GM18873 (cell line): ENCODE results near the gene GTPBP2.

ENCODE experiments used
- ATAC-seq: cut with Tn5 transposase; IDR thresholded peaks from one replicate; pipeline ENCODE4 v1.9.1; 2021; ENCODE audit warnings: mild to moderate bottlenecking, moderate library complexity, moderate number of reproducible peaks; ENCODE audit not compliant: unreplicated experiment, low FRiP score

The GTPBP2 gene

GRCh38 chr6:43629104-43629504, at the start of gene GTPBP2:
TSS of gene GTPBP2 (minus strand) at chr6:43629264. CDS start at chr6:43629162, 102 bp downstream.
- peak; percentile 65 for ATAC-seq

- ATAC-seq = no peak
Observed at GRCh38 chr6:43678341-43678740, 49.3 kb upstream of the GTPBP2 start.

GRCh38 chr6:43677759-43678158, 48.7 kb upstream of the GTPBP2 start:
- no peak for ATAC-seq

- no peak for ATAC-seq
Observed at GRCh38 chr6:43676962-43677606, 48.0 kb upstream of the GTPBP2 start.

- ATAC-seq = no peak
Observed at GRCh38 chr6:43674921-43675320, 45.9 kb upstream of the GTPBP2 start.

- ATAC-seq = no peak
Observed at GRCh38 chr6:43674291-43674690, 45.2 kb upstream of the GTPBP2 start.

GRCh38 chr6:43673444-43674084, 44.5 kb upstream of the GTPBP2 start:
- no peak for ATAC-seq

GRCh38 chr6:43671801-43672690, 43.0 kb upstream of the GTPBP2 start:
- no peak for ATAC-seq

- ATAC-seq = no peak
Observed at GRCh38 chr6:43671011-43671800, 42.1 kb upstream of the GTPBP2 start.

GRCh38 chr6:43670623-43670986, 41.5 kb upstream of the GTPBP2 start:
- ATAC-seq = no peak

- no peak for ATAC-seq
Observed at GRCh38 chr6:43669922-43670622, 41.0 kb upstream of the GTPBP2 start.

- ATAC-seq = no peak
Observed at GRCh38 chr6:43669050-43669921, 40.2 kb upstream of the GTPBP2 start.

- no peak for ATAC-seq
Observed at GRCh38 chr6:43668151-43669028, 39.3 kb upstream of the GTPBP2 start.

- ATAC-seq = no peak
Observed at GRCh38 chr6:43667245-43668150, 38.4 kb upstream of the GTPBP2 start.

GRCh38 chr6:43666196-43666920, 37.3 kb upstream of the GTPBP2 start:
- no peak for ATAC-seq

- ATAC-seq = no peak
Observed at GRCh38 chr6:43665376-43665775, 36.3 kb upstream of the GTPBP2 start.
